ENCODE measurements around the gene ST6GALNAC4. TPM values are rescaled to one million over a fixed set of nuclear protein-coding genes. Genes with fewer than 3 reads are reported as not detected.

Gene ST6GALNAC4
- polyA plus RNA-seq, 1 donor (not counting 4 experiments of a cell fraction or from before 2014, with no cell fraction given), result 5.8 TPM

GRCh38 chr9:127869310-127870152, 47.3 kb downstream of the ST6GALNAC4 start:
- DNase-seq (ENCODE audit: low read depth, low spot score), result peak; percentile 38
- H3K4me2 ChIP-seq (ENCODE audit: control insufficient read depth, extremely low read depth, insufficient read depth, low read depth, low read length), result no peak overlapping the region
- peak in 2 of 3 experiments; percentile 76 to 93 for TF ChIP-seq CTCF (optimal IDR thresholded peaks at IDR 0.05 in 1 of 3, IDR thresholded peaks at IDR 0.05 in 1 of 3, conservative IDR thresholded peaks at IDR 0.05 in 1 of 3; ENCODE audit: extremely low read depth in 1 of 3, insufficient read depth in 2 of 3, low read length in 3 of 3)
- no peak for TF ChIP-seq EZH2 (IDR thresholded peaks at IDR 0.05; ENCODE audit: low read length)
- H3K4me3 ChIP-seq (ENCODE audit: control insufficient read depth in 2 of 3, extremely low read depth in 1 of 3, insufficient read depth in 2 of 3, low read depth in 1 of 3, low read length in 3 of 3), result no peak overlapping the region
- H3K36me3 ChIP-seq (ENCODE audit: control insufficient read depth in 2 of 2, extremely low read depth in 1 of 2, insufficient read depth in 2 of 2, low read length in 2 of 2), result peaks cover 4 to 8% of the 10 kb centered on the region in 2 experiments
- no peaks in the 10 kb centered on the region for H3K9me3 ChIP-seq (ENCODE audit: control insufficient read depth, low read depth, low read length)
- H3K9me1 ChIP-seq (ENCODE audit: control insufficient read depth, extremely low read depth, insufficient read depth, low read length), result no peaks in the 10 kb centered on the region
- H3K27me3 ChIP-seq (ENCODE audit: control insufficient read depth, extremely low read depth, insufficient read depth, low read length), result no peaks in the 10 kb centered on the region
- dilution Hi-C loops (cut with MboI; ENCODE audit: extremely low pct_ligation_motif_present, low sequenced_read_pairs), result no loop called here
- no peaks in the 10 kb centered on the region for H3K79me2 ChIP-seq (ENCODE audit: control insufficient read depth, insufficient read depth, low read length)
- H3K4me1 ChIP-seq (ENCODE audit: control insufficient read depth, extremely low read depth, insufficient read depth, low read length), result peaks cover 7% of the 10 kb centered on the region
- FAIRE-seq, result peak; percentile 51
- no peak overlapping the region for H2AFZ ChIP-seq (ENCODE audit: control insufficient read depth, low read length)
- no peak overlapping the region for H3K27ac ChIP-seq (ENCODE audit: control insufficient read depth, insufficient read depth, low read length)
- peaks cover 2% of the 10 kb centered on the region for H4K20me1 ChIP-seq (ENCODE audit: control insufficient read depth, extremely low read depth, insufficient read depth, low read length)
- H3K9ac ChIP-seq (ENCODE audit: control insufficient read depth, extremely low read depth, insufficient read depth, low read length), result no peak overlapping the region

- DNase-seq (ENCODE audit: low read depth, low spot score) (no peak), FAIRE-seq (no peak)
These were observed 48.5 kb downstream of the ST6GALNAC4 start for GRCh38 chr9:127868278-127868902.

More at GRCh38 chr9:127868278-127868902, 48.5 kb downstream of the ST6GALNAC4 start:
- Histone ChIP-seq H3K36me3 (ENCODE audit: control insufficient read depth in 2 of 2, extremely low read depth in 1 of 2, insufficient read depth in 2 of 2, low read length in 2 of 2) (peaks cover 4 to 8% of the 10 kb centered on the region in 2 experiments), H2AFZ (ENCODE audit: control insufficient read depth, low read length) (no peak overlapping the region), H3K27me3 (ENCODE audit: control insufficient read depth, extremely low read depth, insufficient read depth, low read length) (no peaks in the 10 kb centered on the region), H3K4me3 (ENCODE audit: control insufficient read depth in 2 of 3, extremely low read depth in 1 of 3, insufficient read depth in 2 of 3, low read depth in 1 of 3, low read length in 3 of 3) (no peak overlapping the region), H3K9me3 (ENCODE audit: control insufficient read depth, low read depth, low read length) (no peaks in the 10 kb centered on the region), H3K9ac (ENCODE audit: control insufficient read depth, extremely low read depth, insufficient read depth, low read length) (no peak overlapping the region), H3K4me1 (ENCODE audit: control insufficient read depth, extremely low read depth, insufficient read depth, low read length) (no peaks in the 10 kb centered on the region), H3K27ac (ENCODE audit: control insufficient read depth, insufficient read depth, low read length) (no peak overlapping the region), H4K20me1 (ENCODE audit: control insufficient read depth, extremely low read depth, insufficient read depth, low read length) (peaks cover 2% of the 10 kb centered on the region), H3K9me1 (ENCODE audit: control insufficient read depth, extremely low read depth, insufficient read depth, low read length) (no peaks in the 10 kb centered on the region), H3K79me2 (ENCODE audit: control insufficient read depth, insufficient read depth, low read length) (no peaks in the 10 kb centered on the region), H3K4me2 (ENCODE audit: control insufficient read depth, extremely low read depth, insufficient read depth, low read depth, low read length) (no peak overlapping the region)
- dilution Hi-C loops (cut with MboI; ENCODE audit: extremely low pct_ligation_motif_present, low sequenced_read_pairs), result no loop called here
- no peak for TF ChIP-seq EZH2 (IDR thresholded peaks at IDR 0.05; ENCODE audit: low read length)
- no peak for TF ChIP-seq CTCF (optimal IDR thresholded peaks at IDR 0.05 in 1 of 3, IDR thresholded peaks at IDR 0.05 in 1 of 3, conservative IDR thresholded peaks at IDR 0.05 in 1 of 3; ENCODE audit: extremely low read depth in 1 of 3, insufficient read depth in 2 of 3, low read length in 3 of 3)
